H1 (cell line): Measurements from ENCODE around the gene GPR139. TPM values are rescaled to one million over a fixed set of nuclear protein-coding genes. Genes with fewer than 3 reads are reported as not detected.

ENCODE experiments used
- CTCF ChIA-PET: fragments of 300-600 bp; sonication (Branson Sonifier 250); formaldehyde crosslinking; loops from one replicate; lab custom pipeline; 2021; ENCODE audit not compliant: partially characterized antibody; lab: Charles Lee
- POLR2A ChIA-PET: fragments of 300-600 bp; sonication (Branson Sonifier 250); formaldehyde crosslinking; loops from one replicate; lab custom pipeline; 2021; ENCODE audit warnings: inconsistent platforms; ENCODE audit not compliant: partially characterized antibody; lab: Charles Lee
- DNase-seq, 2 experiments: peaks; one replicate each; pipeline versions ENCODE4 v3.0.0 to v3.0.0-alpha.2; 2010 to 2022; ENCODE audit warnings: low spot score in 2 of 2, low read depth in 1 of 2, mixed read lengths in 1 of 2
- FAIRE-seq: peaks from 2 replicates; lab custom pipeline; 2011; peaks lifted over from hg19 to GRCh38; lab: Jason Lieb, UNC
- H2AFZ ChIP-seq: 2 replicates; pipeline ENCODE4 v1.8.1; 2012; ENCODE audit warnings: low read length, inconsistent platforms
- H2AK5ac ChIP-seq: 2 replicates; pipeline ENCODE4 v1.6.1; 2013; ENCODE audit warnings: low read depth, low read length
- H2BK120ac ChIP-seq: replicated peaks from 2 replicates; pipeline ENCODE3; 2013; ENCODE audit warnings: low read depth, low read length, inconsistent platforms
- H2BK12ac ChIP-seq: 2 replicates; pipeline ENCODE4 v1.6.1; 2013; ENCODE audit warnings: low read depth, low read length
- H2BK15ac ChIP-seq: 2 replicates; pipeline ENCODE4 v1.6.1; 2013; ENCODE audit warnings: low read length
- H2BK20ac ChIP-seq: 2 replicates; pipeline ENCODE4 v1.6.1; 2013; ENCODE audit warnings: low read length
- H2BK5ac ChIP-seq: 2 replicates; pipeline ENCODE4 v1.6.1; 2013; ENCODE audit warnings: low read depth, low read length
- H3K14ac ChIP-seq: 2 replicates; pipeline ENCODE4 v1.6.1; 2013; ENCODE audit warnings: inconsistent platforms; ENCODE audit not compliant: insufficient read length
- H3K18ac ChIP-seq: 2 replicates; pipeline ENCODE4 v1.6.1; 2013; ENCODE audit warnings: low read length; ENCODE audit errors: extremely low read depth
- H3K23ac ChIP-seq: 2 replicates; pipeline ENCODE4 v1.6.1; 2013; ENCODE audit warnings: inconsistent platforms; ENCODE audit not compliant: insufficient read length
- H3K23me2 ChIP-seq: 2 replicates; pipeline ENCODE4 v1.6.1; 2013; ENCODE audit warnings: low read depth, low read length
- H3K27ac ChIP-seq: 2 replicates; pipeline ENCODE4 v1.6.1; 2011; ENCODE audit warnings: low read depth, low read length, inconsistent platforms
- H3K27me3 ChIP-seq, 4 experiments: replicated peaks in 1 of 4; 1 replicate in 1 of 4; 2 replicates in 3 of 4; pipeline versions ENCODE4 v1.6.1 to v1.8.1; 2011 to 2013; ENCODE audit warnings: low read length in 3 of 4, mild to moderate bottlenecking in 3 of 4, inconsistent platforms in 2 of 4, mixed read lengths in 2 of 4, moderate library complexity in 1 of 4; ENCODE audit not compliant: control insufficient read depth in 3 of 4, insufficient read depth in 3 of 4; ENCODE audit errors: extremely low read depth in 1 of 4
- H3K36me3 ChIP-seq, 4 experiments: 2 replicates each; pipeline versions ENCODE4 v1.6.1 to v1.8.1; 2011 to 2013; ENCODE audit warnings: mild to moderate bottlenecking in 4 of 4, low read length in 3 of 4, moderate library complexity in 2 of 4, control low read depth in 1 of 4, inconsistent platforms in 1 of 4; ENCODE audit not compliant: insufficient read depth in 4 of 4, control insufficient read depth in 2 of 4
- H3K4ac ChIP-seq: replicated peaks from 2 replicates; pipeline ENCODE3; 2013; ENCODE audit warnings: low read length, low read depth, mixed read lengths, inconsistent platforms; ENCODE audit not compliant: insufficient read length
- H3K4me1 ChIP-seq, 4 experiments: replicated peaks in 1 of 4; 1 replicate in 1 of 4; 2 replicates in 3 of 4; pipeline versions ENCODE4 v1.6.1 to v1.8.1; 2011 to 2013; ENCODE audit warnings: low read length in 3 of 4, inconsistent platforms in 2 of 4, mixed read lengths in 1 of 4; ENCODE audit not compliant: insufficient read depth in 4 of 4, control insufficient read depth in 3 of 4
- H3K4me2 ChIP-seq, 2 experiments: 2 replicates each; pipeline versions ENCODE4 v1.6.1 to v1.8.1; 2011 to 2013; ENCODE audit warnings: low read depth in 2 of 2, low read length in 2 of 2, control low read depth in 1 of 2, inconsistent platforms in 1 of 2, mild to moderate bottlenecking in 1 of 2; ENCODE audit not compliant: insufficient read depth in 1 of 2
- H3K4me3 ChIP-seq, 4 experiments: fragments of 200-600, 300-600 bp in 1 of 4; sonication (generic), shearing (Covaris generic), sonication (Bioruptor Twin) in 1 of 4; 2 replicates each; pipeline versions ENCODE4 v1.5.1 to v1.8.1; 2011 to 2016; ENCODE audit warnings: low read length in 4 of 4, low read depth in 3 of 4, control low read depth in 2 of 4, inconsistent platforms in 2 of 4, mild to moderate bottlenecking in 2 of 4, mixed read lengths in 1 of 4, moderate library complexity in 1 of 4; ENCODE audit not compliant: insufficient read depth in 2 of 4; ENCODE audit errors: extremely low read depth in 1 of 4
- H3K56ac ChIP-seq: replicated peaks from 2 replicates; pipeline ENCODE3; 2013; ENCODE audit warnings: low read depth, mild to moderate bottlenecking, mixed read lengths, low read length, inconsistent platforms; ENCODE audit not compliant: insufficient read length
- H3K79me1 ChIP-seq: 2 replicates; pipeline ENCODE4 v1.6.1; 2013; ENCODE audit warnings: low read depth, low read length, control low read depth
- H3K79me2 ChIP-seq, 2 experiments: 2 replicates each; pipeline versions ENCODE4 v1.6.1 to v1.8.1; 2012 to 2013; ENCODE audit warnings: low read length in 2 of 2, mild to moderate bottlenecking in 2 of 2, inconsistent platforms in 1 of 2; ENCODE audit not compliant: insufficient read depth in 2 of 2, control insufficient read depth in 1 of 2
- H3K9ac ChIP-seq, 4 experiments: replicated peaks in 1 of 4; 1 replicate in 1 of 4; 2 replicates in 3 of 4; pipeline versions ENCODE4 v1.6.1 to v1.8.1; 2011 to 2013; ENCODE audit warnings: low read depth in 3 of 4, low read length in 3 of 4, control low read depth in 2 of 4, mild to moderate bottlenecking in 2 of 4, moderate library complexity in 2 of 4, inconsistent platforms in 1 of 4; ENCODE audit errors: extremely low read depth in 1 of 4
- H3K9me3 ChIP-seq, 2 experiments: 2 replicates each; pipeline versions ENCODE4 v1.6.1 to v1.8.1; 2012 to 2013; ENCODE audit warnings: mild to moderate bottlenecking in 2 of 2, moderate library complexity in 2 of 2, control low read depth in 1 of 2, inconsistent platforms in 1 of 2, low read depth in 1 of 2, low read length in 1 of 2, mixed read lengths in 1 of 2; ENCODE audit not compliant: insufficient read depth in 2 of 2
- H4K20me1 ChIP-seq, 2 experiments: replicated peaks in 1 of 2; 2 replicates each; pipeline versions ENCODE3 to v1.8.1; 2011 to 2013; ENCODE audit warnings: inconsistent platforms in 2 of 2, low read length in 2 of 2, mild to moderate bottlenecking in 1 of 2; ENCODE audit not compliant: insufficient read depth in 2 of 2, control insufficient read depth in 1 of 2
- H4K5ac ChIP-seq: 2 replicates; pipeline ENCODE4 v1.6.1; 2013; ENCODE audit warnings: low read length, low read depth, mixed read lengths, inconsistent platforms; ENCODE audit not compliant: insufficient read length
- H4K8ac ChIP-seq: 2 replicates; pipeline ENCODE4 v1.8.0; 2013; ENCODE audit warnings: mild to moderate bottlenecking, moderate library complexity, low read length, inconsistent platforms; ENCODE audit not compliant: insufficient read depth; ENCODE audit errors: extremely low read depth
- H4K91ac ChIP-seq: replicated peaks from 2 replicates; pipeline ENCODE3; 2013; ENCODE audit warnings: low read length, mixed read lengths, inconsistent platforms; ENCODE audit not compliant: insufficient read length
- BACH1 ChIP-seq: IDR thresholded peaks from 2 replicates; pipeline ENCODE4 v1.6.1; 2012; ENCODE audit warnings: low read length, improper control_type of control experiment
- BRCA1 ChIP-seq: IDR thresholded peaks from 2 replicates; pipeline ENCODE4 v1.6.1; 2012; ENCODE audit warnings: low read depth, low read length, improper control_type of control experiment
- CBX8 ChIP-seq: fragments of 300-800, 300-1000 bp; sonication (generic); IDR thresholded peaks from 2 replicates; pipeline ENCODE4 v1.7.1; 2016; ENCODE audit warnings: low read depth, low read length, borderline replicate concordance
- CHD2 ChIP-seq: IDR thresholded peaks from 2 replicates; pipeline ENCODE4 v1.6.1; 2012; ENCODE audit warnings: low read length, improper control_type of control experiment
- CREB1 ChIP-seq: IDR thresholded peaks from 2 replicates; pipeline ENCODE4 v1.6.1; 2012; ENCODE audit warnings: inconsistent platforms
- FOSL1 ChIP-seq: IDR thresholded peaks from 2 replicates; pipeline ENCODE4 v1.6.1; 2011; ENCODE audit warnings: mild to moderate bottlenecking, low read depth, low read length, moderate library complexity; ENCODE audit not compliant: insufficient read depth
- GTF2F1 ChIP-seq: IDR thresholded peaks from 2 replicates; pipeline ENCODE4 v1.6.1; 2012; ENCODE audit warnings: low read depth, low read length, improper control_type of control experiment, borderline replicate concordance
- HDAC2 ChIP-seq, 2 experiments: fragments of 300-600 bp in 1 of 2; sonication (generic) in 1 of 2; IDR thresholded peaks; 2 replicates each; pipeline ENCODE4 v1.6.1; 2011 to 2012; ENCODE audit warnings: low read depth in 2 of 2, low read length in 2 of 2, mild to moderate bottlenecking in 2 of 2, moderate library complexity in 2 of 2, borderline replicate concordance in 1 of 2, inconsistent platforms in 1 of 2
- JUND ChIP-seq: IDR thresholded peaks from 2 replicates; pipeline ENCODE4 v1.6.1; 2011; ENCODE audit warnings: mild to moderate bottlenecking, improper control_type of control experiment, low read length
- PHF8 ChIP-seq: fragments of 200-600 bp; sonication (generic); conservative IDR thresholded peaks from 2 replicates; pipeline ENCODE4 v1.7.1; 2012; ENCODE audit warnings: low read depth, mild to moderate bottlenecking, inconsistent platforms, low read length, moderate library complexity
- POLR2AphosphoS5 ChIP-seq: IDR thresholded peaks from 2 replicates; pipeline ENCODE4 v1.6.1; 2011; ENCODE audit warnings: low read depth, low read length
- RBBP5 ChIP-seq: IDR thresholded peaks from 2 replicates; pipeline ENCODE4 v1.7.1; 2012; ENCODE audit warnings: low read depth, mild to moderate bottlenecking, inconsistent platforms, low read length, moderate library complexity, borderline replicate concordance
- SAP30 ChIP-seq: fragments of 300-600 bp; sonication (generic); IDR thresholded peaks from 2 replicates; pipeline ENCODE4 v1.7.1; 2012; ENCODE audit warnings: low read length, moderate library complexity, mild to moderate bottlenecking, inconsistent platforms; ENCODE audit not compliant: insufficient read depth, insufficient replicate concordance
- TAF1 ChIP-seq: IDR thresholded peaks from 2 replicates; pipeline ENCODE4 v1.6.1; 2011; ENCODE audit warnings: mild to moderate bottlenecking, low read depth, low read length
- WGBS, 2 experiments: shearing (Covaris generic) in 1 of 2; methylation state at CpG; one replicate each; pipeline versions ENCODE4 v1.1.6 to v1.1.7; 2013 to 2015; ENCODE audit warnings: low lambda C conversion rate in 2 of 2, mixed read lengths in 2 of 2, inconsistent platforms in 1 of 2, low coverage in 1 of 2, missing lambda C conversion rate in 1 of 2; ENCODE audit not compliant: insufficient replicate concordance in 2 of 2, insufficient coverage in 1 of 2, insufficient read length in 1 of 2; ENCODE audit errors: extremely low coverage in 1 of 2, missing lambda C conversion rate in 1 of 2; 5-methylcytosine and 5-hydroxymethylcytosine counted together
- polyA plus RNA-seq, 7 experiments: library from polyadenylated mRNA; depleted of rRNA in 3 of 7; stranded (reverse) in 5 of 7; unstranded in 2 of 7; fragments of >200 nt in 5 of 7; fragments of 200-250 nt in 2 of 7; gene quantifications; 1 replicate in 5 of 7; 2 replicates in 1 of 7; 4 replicates in 1 of 7; pipeline versions ENCODE4 v1.2.1 to v1.2.3, GENCODE V29; 2011 to 2013; ENCODE audit warnings: missing spikeins in 2 of 7, mixed read lengths in 2 of 7
- total RNA-seq: library from RNA; stranded (reverse); fragmentation: NEBNext Ultra II Directional; extraction: Animal tissue kit (Norgen Biotek cat#: 25700); gene quantifications from 2 replicates; pipeline ENCODE4 v1.2.1, GENCODE V29; 2021
- TF ChIP-seq, protein P1 (sequence below): IDR thresholded peaks from 2 replicates; pipeline ENCODE4 v1.6.1; 2011; ENCODE audit warnings: low read depth, mild to moderate bottlenecking, low read length; ENCODE audit not compliant: insufficient read depth

GPR139 gene
- total and polyA plus RNA-seq, 2 of the 8 experiments (the other 6 are each of a cell fraction or from before 2014, with no cell fraction given): 0.84 to 2.2 TPM

DNA sequence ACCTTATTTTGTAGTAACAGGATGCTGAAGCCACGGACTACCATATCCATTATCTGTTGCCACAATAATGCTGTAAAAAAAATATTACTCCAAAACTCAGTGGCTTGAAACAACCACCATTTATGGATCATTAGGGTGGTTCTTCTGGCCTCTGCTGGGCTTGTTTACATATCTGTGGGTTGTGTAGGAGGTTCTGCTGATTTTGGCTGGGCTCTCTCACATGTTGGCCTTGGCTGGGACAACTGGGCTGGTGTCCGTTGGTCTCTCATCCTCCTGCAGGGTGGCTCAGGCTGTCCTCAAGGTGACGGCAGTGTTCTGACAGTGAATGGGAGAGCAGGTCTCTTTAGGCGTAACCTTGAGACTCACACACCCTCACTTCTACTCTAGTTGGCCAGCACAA lies 76.0 kb downstream of the GPR139 start:
- no peak overlapping the region for H2BK5ac ChIP-seq
- H3K4me2 ChIP-seq: no peak overlapping the region
- H3K27me3 ChIP-seq: no peaks in the 10 kb centered on the region
- H3K14ac ChIP-seq: no peak overlapping the region
- 90% methylated on average over 4 of the region's 4 CpGs; no CpG with 5 or more reads in 1 of the 2 experiments for WGBS, 2 experiments
- no peaks in the 10 kb centered on the region for H3K9me3 ChIP-seq
- ChIA-PET POLR2A (no interaction called here), CTCF (interaction anchor here (1.0 kb wide), 1 partner anchor 27 kb away, joined by 4 read pairs; no protein-coding TSS in a partner anchor)
- no peak overlapping the region for H2AFZ ChIP-seq
- H4K20me1 ChIP-seq: no peaks in the 10 kb centered on the region
- no peak overlapping the region for H3K4ac ChIP-seq
- no peak overlapping the region for H3K4me3 ChIP-seq
- no peak overlapping the region for H2BK20ac ChIP-seq
- H2BK120ac ChIP-seq: no peak overlapping the region
- H2AK5ac ChIP-seq: no peak overlapping the region
- no peak overlapping the region for H3K27ac ChIP-seq
- no peak overlapping the region for H4K5ac ChIP-seq
- H4K91ac ChIP-seq: no peak overlapping the region
- no peak overlapping the region for H3K56ac ChIP-seq
- no peak overlapping the region for H3K23ac ChIP-seq
- no peaks in the 10 kb centered on the region for H3K79me2 ChIP-seq
- no peak overlapping the region for H3K9ac ChIP-seq
- peak overlapping the region; percentile 36; the same call in 1 of the 2 replicates for H2BK15ac ChIP-seq
- FAIRE-seq (no peak), DNase-seq (no peak)
- H3K79me1 ChIP-seq: no peaks in the 10 kb centered on the region
- no peak overlapping the region for H3K18ac ChIP-seq
- H3K36me3 ChIP-seq: no peaks in the 10 kb centered on the region
- H4K8ac ChIP-seq: no peak overlapping the region
- no peaks in the 10 kb centered on the region for H3K23me2 ChIP-seq
- H2BK12ac ChIP-seq: no peak overlapping the region
- no peaks in the 10 kb centered on the region for H3K4me1 ChIP-seq
- TF ChIP-seq CREB1 (no peak), FOSL1 (no peak), CHD2 (no peak), BRCA1 (no peak), BACH1 (no peak), RBBP5 (no peak), POLR2AphosphoS5 (no peak), TAF1 (no peak), GTF2F1 (no peak), PHF8 (no peak), SAP30 (no peak), JUND (no peak), CBX8 (no peak), HDAC2 (IDR thresholded peaks at IDR 0.05; ENCODE audit: borderline replicate concordance in 1 of 2, low read depth in 2 of 2, low read length in 2 of 2) (no peak)
- TF ChIP-seq, protein P1, sequence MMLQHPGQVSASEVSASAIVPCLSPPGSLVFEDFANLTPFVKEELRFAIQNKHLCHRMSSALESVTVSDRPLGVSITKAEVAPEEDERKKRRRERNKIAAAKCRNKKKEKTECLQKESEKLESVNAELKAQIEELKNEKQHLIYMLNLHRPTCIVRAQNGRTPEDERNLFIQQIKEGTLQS: no peak
